Thoracic aorta (tissue), 2 donors: ENCODE measurements around the gene CPT1C. TPM values are rescaled to one million over a fixed set of nuclear protein-coding genes. Genes with fewer than 3 reads are reported as not detected.

Experiments used
- ATAC-seq: fragments of 150-250 bp; one replicate; pipeline ENCODE4 v1.8.0; 2017; ENCODE audit warnings: low read depth; ENCODE audit not compliant: insufficient number of reproducible peaks, low FRiP score
- DNase-seq: peaks from one replicate; pipeline ENCODE4 v3.0.0-alpha.2; 2020; ENCODE audit warnings: low spot score
- H3K27ac ChIP-seq, 2 donors: fragments of 200-600 bp; sonication (generic); 1 replicate in 1 of 2; 2 replicates in 1 of 2; pipeline ENCODE4 v1.5.1; 2016; ENCODE audit warnings: mild to moderate bottlenecking in 2 of 2, moderate library complexity in 2 of 2
- H3K27me3 ChIP-seq: fragments of 200-600 bp; sonication (generic); replicated peaks from 2 replicates; pipeline ENCODE4 v1.6.0; 2016; ENCODE audit warnings: mild to moderate bottlenecking; ENCODE audit not compliant: insufficient read depth
- H3K36me3 ChIP-seq: fragments of 200-600 bp; sonication (generic); one replicate; pipeline ENCODE4 v1.5.1; 2016
- H3K4me1 ChIP-seq, 2 donors: fragments of 200-600 bp; sonication (generic); 1 replicate in 1 of 2; 2 replicates in 1 of 2; pipeline versions ENCODE4 v1.5.1 to v1.6.0; 2016; ENCODE audit warnings: low read depth in 2 of 2, mild to moderate bottlenecking in 1 of 2; ENCODE audit not compliant: control insufficient read depth in 1 of 2
- H3K4me3 ChIP-seq: fragments of 200-600 bp; sonication (generic); 2 replicates; pipeline ENCODE4 v1.5.1; 2016; ENCODE audit warnings: mild to moderate bottlenecking
- H3K9me3 ChIP-seq: fragments of 200-600 bp; sonication (generic); 2 replicates; pipeline ENCODE4 v1.5.1; 2016
- CTCF ChIP-seq: fragments of 200-600 bp; sonication (generic); IDR thresholded peaks from one replicate; pipeline ENCODE4 v1.5.1; 2019; ENCODE audit warnings: antibody characterized with exemption
- total RNA-seq, 2 donors: library from RNA; depleted of rRNA; stranded (reverse); fragments of >200 nt; gene quantifications; one replicate each; pipeline versions ENCODE4 v1.1.0 to v1.2.3, GENCODE V29; 2016

Gene CPT1C
- total RNA-seq, 2 donors from 2014 or later: 2.5 to 3.9 TPM

- no peak for DNase-seq
- peak overlapping the region in 1 of 2 donors; percentile 15 for H3K27ac ChIP-seq
Observed at GRCh38 chr19:49761625-49762311, 70.9 kb downstream of the CPT1C start.

GRCh38 chr19:49763230-49763629 lies 72.3 kb downstream of the CPT1C start, which contains the start of gene TSKS:
Gene TSKS, minus strand, starts transcription at chr19:49763306. Its CDS starts 59 bp downstream, at chr19:49763247.
- Histone ChIP-seq H3K4me1 (peaks cover 14% of the 10 kb centered on the region in 2 donors), H3K27me3 (no peaks in the 10 kb centered on the region), H3K4me3 (no peak within 1 kb of the TSS), H3K36me3 (no peaks in the 10 kb centered on the region), H3K9me3 (no peaks in the 10 kb centered on the region), H3K27ac (no peak within 1 kb of the TSS)
- ATAC-seq (no peak), DNase-seq (no peak)
- TF ChIP-seq CTCF: no peak

More at GRCh38 chr19:49761625-49762311, 70.9 kb downstream of the CPT1C start:
- no peaks in the 10 kb centered on the region for H3K36me3 ChIP-seq
- no peak for TF ChIP-seq CTCF
- H3K4me3 ChIP-seq: no peak overlapping the region
- ATAC-seq: no peak
- H3K4me1 ChIP-seq: peaks cover 7% of the 10 kb centered on the region in 2 donors
- H3K27me3 ChIP-seq: no peaks in the 10 kb centered on the region
- H3K9me3 ChIP-seq: no peaks in the 10 kb centered on the region

Other genes with a start within 250 kb of the CPT1C start
- gene SLC17A7, start 249.6 kb upstream of the CPT1C start, total RNA-seq: 1 to 10 TPM in 1 of 2 donors, under 1 TPM in 1; 0.54 to 2.8 TPM
- 10 to 100 TPM; 60.2 to 95.4 TPM for gene PIH1D1, start 239.3 kb upstream of the CPT1C start, total RNA-seq
- 10 to 100 TPM; 21.8 to 29.8 TPM for gene ALDH16A1, start 237.9 kb upstream of the CPT1C start, total RNA-seq
- 1 to 10 TPM; 4.7 to 5.6 TPM for gene FLT3LG, start 216.9 kb upstream of the CPT1C start, total RNA-seq
- gene RPL13A, start 203.5 kb upstream of the CPT1C start, total RNA-seq: 1,000 to 10,000 TPM in 1 of 2 donors, 100 to 1,000 TPM in 1; 996 to 1,451 TPM
- gene RPS11, start 194.7 kb upstream of the CPT1C start, total RNA-seq: 1,000 to 10,000 TPM; 1,371 to 2,401 TPM
- gene FCGRT, start 178.5 kb upstream of the CPT1C start, total RNA-seq: 100 to 1,000 TPM; 172 to 304 TPM
- 100 to 1,000 TPM in 1 of 2 donors, 10 to 100 TPM in 1; 65.3 to 111 TPM for gene RCN3, start 163.1 kb upstream of the CPT1C start, total RNA-seq
- gene NOSIP, start 110.6 kb upstream of the CPT1C start, total RNA-seq: 10 to 100 TPM; 30.8 to 46.8 TPM
- not detected for gene PRRG2, start 109.8 kb upstream of the CPT1C start, total RNA-seq
- 10 to 100 TPM; 12.4 to 24.5 TPM for gene PRR12, start 99.9 kb upstream of the CPT1C start, total RNA-seq
- gene RRAS, start 51.0 kb upstream of the CPT1C start, total RNA-seq: 100 to 1,000 TPM in 1 of 2 donors, 10 to 100 TPM in 1; 82.2 to 188 TPM
- 10 to 100 TPM; 27.3 to 30.6 TPM for gene SCAF1, start 48.9 kb upstream of the CPT1C start, total RNA-seq
- 10 to 100 TPM; 33.2 to 52.9 TPM for gene IRF3, start 25.3 kb upstream of the CPT1C start, total RNA-seq
- 1 to 10 TPM; 2.5 to 3.0 TPM for gene BCL2L12, start 25.2 kb upstream of the CPT1C start, total RNA-seq
- 100 to 1,000 TPM; 116 to 118 TPM for gene PRMT1, start 13.8 kb upstream of the CPT1C start, total RNA-seq
- 1 to 10 TPM; 2.8 to 6.4 TPM for gene ADM5, start 1.5 kb upstream of the CPT1C start, total RNA-seq
- not detected for gene TSKS, start 72.2 kb downstream of the CPT1C start, total RNA-seq
- gene AP2A1, start 75.9 kb downstream of the CPT1C start, total RNA-seq: 10 to 100 TPM; 81.1 to 89.7 TPM
- gene FUZ, start 122.2 kb downstream of the CPT1C start, total RNA-seq: 10 to 100 TPM; 23.6 to 27.3 TPM
- 10 to 100 TPM; 29.8 to 37.0 TPM for gene MED25, start 127.2 kb downstream of the CPT1C start, total RNA-seq
- gene PTOV1, start 160.0 kb downstream of the CPT1C start, total RNA-seq: 10 to 100 TPM; 62.9 to 72.2 TPM
- gene PNKP, start 176.5 kb downstream of the CPT1C start, total RNA-seq: 10 to 100 TPM; 55.8 to 78.7 TPM
- gene AKT1S1, start 186.2 kb downstream of the CPT1C start, total RNA-seq: 10 to 100 TPM; 15.2 to 20.7 TPM
- 10 to 100 TPM; 27.9 to 31.7 TPM for gene TBC1D17, start 186.6 kb downstream of the CPT1C start, total RNA-seq
- gene IL4I1, start 205.8 kb downstream of the CPT1C start, total RNA-seq: 1 to 10 TPM; 1.5 to 2.2 TPM
- 1 to 10 TPM; 8.4 to 9.8 TPM for gene ATF5, start 238.1 kb downstream of the CPT1C start, total RNA-seq
- gene NUP62, start 238.4 kb downstream of the CPT1C start, total RNA-seq: 10 to 100 TPM; 29.9 to 34.3 TPM